ENCODE measurements around the gene RBM42. TPM values are rescaled to one million over a fixed set of nuclear protein-coding genes. Genes with fewer than 3 reads are reported as not detected.

RBM42 gene
- total and polyA plus RNA-seq, 2 of the 13 experiments (the other 11 are each of a cell fraction or from before 2014, with no cell fraction given): 27.2 to 55.3 TPM

DNA sequence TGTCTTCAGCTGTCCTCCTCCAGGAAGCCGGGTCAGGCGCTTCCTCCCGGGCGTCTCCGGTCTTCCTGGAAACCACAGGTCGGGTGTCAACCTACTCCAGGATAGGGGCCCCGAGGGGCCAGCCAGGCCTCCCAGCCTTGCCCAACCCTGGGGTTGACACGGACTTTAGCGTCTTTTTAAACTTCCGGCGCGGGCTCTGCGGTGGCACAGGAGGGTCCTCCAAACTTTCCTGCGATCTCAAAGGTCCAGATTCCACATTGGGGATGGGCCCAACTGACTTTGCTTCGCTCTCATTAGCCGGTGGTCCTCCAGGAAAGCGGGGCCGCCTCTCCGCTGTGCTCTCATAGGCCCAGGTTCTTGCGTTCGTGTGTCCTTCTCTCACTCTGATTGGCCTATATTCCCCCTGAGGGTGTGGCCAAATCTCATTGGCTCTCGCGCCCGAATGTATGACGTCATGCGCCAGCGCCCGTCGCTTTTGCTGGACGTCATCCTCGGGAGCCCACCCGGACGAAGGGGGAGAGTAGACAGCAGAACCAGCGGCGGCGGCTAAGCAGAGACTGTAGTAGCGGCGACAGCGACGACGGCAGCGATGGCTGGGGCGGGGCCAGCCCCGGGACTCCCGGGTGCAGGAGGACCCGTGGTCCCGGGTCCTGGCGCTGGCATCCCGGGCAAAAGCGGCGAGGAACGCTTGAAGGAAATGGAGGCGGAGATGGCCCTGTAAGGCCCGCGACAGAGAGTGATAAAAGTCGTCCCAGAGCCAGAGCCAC is at the start of gene RBM42 (continued):
- TF ChIP-seq ATF7-NPFF (CRISPR knock-in tag; IDR thresholded peaks at IDR 0.05; ENCODE audit: low read depth) (no peak), ZNF17 (CRISPR knock-in tag; IDR thresholded peaks at IDR 0.05) (no peak), PHF8 (CRISPR knock-in tag; IDR thresholded peaks at IDR 0.05) (peak; percentile 84), NFYC (CRISPR knock-in tag; IDR thresholded peaks at IDR 0.05) (peak; percentile 98), KDM5A (IDR thresholded peaks at IDR 0.05; ENCODE audit: borderline replicate concordance, low read length) (peak; percentile 100), ZFP36L1 (CRISPR knock-in tag; IDR thresholded peaks at IDR 0.05) (no peak), MTERF4 (CRISPR knock-in tag; IDR thresholded peaks at IDR 0.05) (0 out of 2 replicates have a peak, but pooled peaks have one; percentile 35), ZNF383 (CRISPR knock-in tag; IDR thresholded peaks at IDR 0.05; ENCODE audit: borderline replicate concordance) (no peak), CEBPB (IDR thresholded peaks at IDR 0.05; ENCODE audit: borderline replicate concordance, low read depth, low read length) (peak; percentile 51; the same call in 1 of the 2 replicates), SMAD3 (CRISPR knock-in tag; IDR thresholded peaks at IDR 0.05) (peak; percentile 47; the same call in 1 of the 2 replicates), ZSCAN21 (CRISPR knock-in tag; IDR thresholded peaks at IDR 0.05; ENCODE audit: borderline replicate concordance) (no peak), NFIB (CRISPR knock-in tag; IDR thresholded peaks at IDR 0.05; ENCODE audit: borderline replicate concordance) (no peak), ADNP (CRISPR knock-in tag; IDR thresholded peaks at IDR 0.05) (no peak), RFX5 (IDR thresholded peaks at IDR 0.05; ENCODE audit: low read depth, low read length) (peak; percentile 91), KDM4B (CRISPR knock-in tag; IDR thresholded peaks at IDR 0.05) (peak; percentile 91), HMG20A (CRISPR knock-in tag; IDR thresholded peaks at IDR 0.05; ENCODE audit: borderline replicate concordance) (no peak), ELF4 (CRISPR knock-in tag; IDR thresholded peaks at IDR 0.05; ENCODE audit: borderline replicate concordance) (no peak), TEAD3 (CRISPR knock-in tag; optimal IDR thresholded peaks at IDR 0.05; ENCODE audit: borderline replicate concordance) (peak; percentile 53), ZNF790 (CRISPR knock-in tag; IDR thresholded peaks at IDR 0.05; ENCODE audit: borderline replicate concordance) (0 out of 2 replicates have a peak, but pooled peaks have one; percentile 57), ZNF781 (CRISPR knock-in tag; IDR thresholded peaks at IDR 0.05; ENCODE audit: borderline replicate concordance, not compliant biosample characterization) (peak; percentile 32), NBN (conservative IDR thresholded peaks at IDR 0.05) (no peak), ETV6 (CRISPR knock-in tag; conservative IDR thresholded peaks at IDR 0.05) (peak; percentile 64; the same call in 1 of the 2 replicates), HIVEP1 (CRISPR knock-in tag; IDR thresholded peaks at IDR 0.05) (peak; percentile 77; the same call in 1 of the 2 replicates), DMAP1 (CRISPR knock-in tag; IDR thresholded peaks at IDR 0.05) (peak; percentile 77), ZNF672 (CRISPR knock-in tag; IDR thresholded peaks at IDR 0.05) (no peak), ZMYM3 (CRISPR knock-in tag; IDR thresholded peaks at IDR 0.05) (no peak)
- TF ChIP-seq, protein P1, sequence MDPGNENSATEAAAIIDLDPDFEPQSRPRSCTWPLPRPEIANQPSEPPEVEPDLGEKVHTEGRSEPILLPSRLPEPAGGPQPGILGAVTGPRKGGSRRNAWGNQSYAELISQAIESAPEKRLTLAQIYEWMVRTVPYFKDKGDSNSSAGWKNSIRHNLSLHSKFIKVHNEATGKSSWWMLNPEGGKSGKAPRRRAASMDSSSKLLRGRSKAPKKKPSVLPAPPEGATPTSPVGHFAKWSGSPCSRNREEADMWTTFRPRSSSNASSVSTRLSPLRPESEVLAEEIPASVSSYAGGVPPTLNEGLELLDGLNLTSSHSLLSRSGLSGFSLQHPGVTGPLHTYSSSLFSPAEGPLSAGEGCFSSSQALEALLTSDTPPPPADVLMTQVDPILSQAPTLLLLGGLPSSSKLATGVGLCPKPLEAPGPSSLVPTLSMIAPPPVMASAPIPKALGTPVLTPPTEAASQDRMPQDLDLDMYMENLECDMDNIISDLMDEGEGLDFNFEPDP (CRISPR knock-in tag; conservative IDR thresholded peaks at IDR 0.05): no peak
- TF ChIP-seq, protein P2, sequence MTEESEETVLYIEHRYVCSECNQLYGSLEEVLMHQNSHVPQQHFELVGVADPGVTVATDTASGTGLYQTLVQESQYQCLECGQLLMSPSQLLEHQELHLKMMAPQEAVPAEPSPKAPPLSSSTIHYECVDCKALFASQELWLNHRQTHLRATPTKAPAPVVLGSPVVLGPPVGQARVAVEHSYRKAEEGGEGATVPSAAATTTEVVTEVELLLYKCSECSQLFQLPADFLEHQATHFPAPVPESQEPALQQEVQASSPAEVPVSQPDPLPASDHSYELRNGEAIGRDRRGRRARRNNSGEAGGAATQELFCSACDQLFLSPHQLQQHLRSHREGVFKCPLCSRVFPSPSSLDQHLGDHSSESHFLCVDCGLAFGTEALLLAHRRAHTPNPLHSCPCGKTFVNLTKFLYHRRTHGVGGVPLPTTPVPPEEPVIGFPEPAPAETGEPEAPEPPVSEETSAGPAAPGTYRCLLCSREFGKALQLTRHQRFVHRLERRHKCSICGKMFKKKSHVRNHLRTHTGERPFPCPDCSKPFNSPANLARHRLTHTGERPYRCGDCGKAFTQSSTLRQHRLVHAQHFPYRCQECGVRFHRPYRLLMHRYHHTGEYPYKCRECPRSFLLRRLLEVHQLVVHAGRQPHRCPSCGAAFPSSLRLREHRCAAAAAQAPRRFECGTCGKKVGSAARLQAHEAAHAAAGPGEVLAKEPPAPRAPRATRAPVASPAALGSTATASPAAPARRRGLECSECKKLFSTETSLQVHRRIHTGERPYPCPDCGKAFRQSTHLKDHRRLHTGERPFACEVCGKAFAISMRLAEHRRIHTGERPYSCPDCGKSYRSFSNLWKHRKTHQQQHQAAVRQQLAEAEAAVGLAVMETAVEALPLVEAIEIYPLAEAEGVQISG (CRISPR knock-in tag; IDR thresholded peaks at IDR 0.05): peak; percentile 90
